ENCODE data around the gene INTS11. TPM values are rescaled to one million over a fixed set of nuclear protein-coding genes. Genes with fewer than 3 reads are reported as not detected.

Gene INTS11
- total and polyA plus RNA-seq, 9 of the 15 experiments (the other 6 are each of a cell fraction or from before 2014, with no cell fraction given), result 3.6 to 183 (median 110) TPM

DNA sequence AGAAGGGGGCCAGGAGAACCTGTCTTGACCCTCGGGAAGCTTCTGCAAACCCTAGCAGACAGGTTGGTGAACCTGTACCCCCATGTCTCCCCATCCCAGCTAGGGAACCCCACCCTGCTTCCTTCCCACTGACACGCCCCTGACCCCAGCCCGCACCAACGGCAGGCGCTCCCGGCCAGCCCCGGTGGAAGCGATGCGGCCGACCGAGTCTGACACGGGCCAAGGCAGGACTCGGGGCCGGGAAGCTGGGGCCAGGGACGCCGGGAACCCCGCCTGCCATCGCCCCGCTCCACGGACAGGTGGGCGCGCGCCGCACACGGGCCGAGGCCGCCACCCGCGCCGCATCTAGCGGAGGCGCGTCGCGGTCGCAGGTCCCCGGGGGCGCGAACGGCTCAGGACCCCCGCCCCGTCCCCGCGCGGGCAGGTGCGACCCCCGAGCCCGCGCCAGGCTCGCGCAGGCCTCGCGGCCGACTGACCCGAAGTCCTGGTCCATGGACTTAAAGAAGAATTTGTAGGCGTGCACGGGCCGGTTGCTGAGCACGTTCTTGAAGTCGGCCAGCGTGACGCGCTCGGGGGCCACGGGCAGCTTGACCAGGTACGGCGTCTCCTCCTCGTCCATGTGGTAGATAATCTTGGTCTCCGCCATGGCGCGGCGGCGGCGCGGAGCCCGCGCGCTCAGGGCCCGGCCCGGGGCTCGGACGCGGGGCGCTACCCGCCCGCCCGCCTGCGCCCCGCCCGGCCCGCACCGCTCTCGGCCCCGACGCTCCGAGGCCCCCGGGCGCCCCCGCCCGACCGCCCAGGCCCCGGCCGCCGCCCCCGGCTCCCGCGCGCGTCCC, 24.2 kb upstream of the INTS11 start (continued):
- TF ChIP-seq, protein P1, sequence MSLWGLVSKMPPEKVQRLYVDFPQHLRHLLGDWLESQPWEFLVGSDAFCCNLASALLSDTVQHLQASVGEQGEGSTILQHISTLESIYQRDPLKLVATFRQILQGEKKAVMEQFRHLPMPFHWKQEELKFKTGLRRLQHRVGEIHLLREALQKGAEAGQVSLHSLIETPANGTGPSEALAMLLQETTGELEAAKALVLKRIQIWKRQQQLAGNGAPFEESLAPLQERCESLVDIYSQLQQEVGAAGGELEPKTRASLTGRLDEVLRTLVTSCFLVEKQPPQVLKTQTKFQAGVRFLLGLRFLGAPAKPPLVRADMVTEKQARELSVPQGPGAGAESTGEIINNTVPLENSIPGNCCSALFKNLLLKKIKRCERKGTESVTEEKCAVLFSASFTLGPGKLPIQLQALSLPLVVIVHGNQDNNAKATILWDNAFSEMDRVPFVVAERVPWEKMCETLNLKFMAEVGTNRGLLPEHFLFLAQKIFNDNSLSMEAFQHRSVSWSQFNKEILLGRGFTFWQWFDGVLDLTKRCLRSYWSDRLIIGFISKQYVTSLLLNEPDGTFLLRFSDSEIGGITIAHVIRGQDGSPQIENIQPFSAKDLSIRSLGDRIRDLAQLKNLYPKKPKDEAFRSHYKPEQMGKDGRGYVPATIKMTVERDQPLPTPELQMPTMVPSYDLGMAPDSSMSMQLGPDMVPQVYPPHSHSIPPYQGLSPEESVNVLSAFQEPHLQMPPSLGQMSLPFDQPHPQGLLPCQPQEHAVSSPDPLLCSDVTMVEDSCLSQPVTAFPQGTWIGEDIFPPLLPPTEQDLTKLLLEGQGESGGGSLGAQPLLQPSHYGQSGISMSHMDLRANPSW (CRISPR knock-in tag; IDR thresholded peaks at IDR 0.05), result 0 out of 2 replicates have a peak, but pooled peaks have one; percentile 31
- TF ChIP-seq HDAC3 (IDR thresholded peaks at IDR 0.05; ENCODE audit: borderline replicate concordance, partially characterized antibody), result no peak
- TF ChIP-seq, protein P2, sequence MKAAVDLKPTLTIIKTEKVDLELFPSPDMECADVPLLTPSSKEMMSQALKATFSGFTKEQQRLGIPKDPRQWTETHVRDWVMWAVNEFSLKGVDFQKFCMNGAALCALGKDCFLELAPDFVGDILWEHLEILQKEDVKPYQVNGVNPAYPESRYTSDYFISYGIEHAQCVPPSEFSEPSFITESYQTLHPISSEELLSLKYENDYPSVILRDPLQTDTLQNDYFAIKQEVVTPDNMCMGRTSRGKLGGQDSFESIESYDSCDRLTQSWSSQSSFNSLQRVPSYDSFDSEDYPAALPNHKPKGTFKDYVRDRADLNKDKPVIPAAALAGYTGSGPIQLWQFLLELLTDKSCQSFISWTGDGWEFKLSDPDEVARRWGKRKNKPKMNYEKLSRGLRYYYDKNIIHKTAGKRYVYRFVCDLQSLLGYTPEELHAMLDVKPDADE (conservative IDR thresholded peaks at IDR 0.05; ENCODE audit: control insufficient read depth, low read depth, low read length), result 0 out of 2 replicates have a peak, but pooled peaks have one; percentile 41
- TF ChIP-seq, protein P3, sequence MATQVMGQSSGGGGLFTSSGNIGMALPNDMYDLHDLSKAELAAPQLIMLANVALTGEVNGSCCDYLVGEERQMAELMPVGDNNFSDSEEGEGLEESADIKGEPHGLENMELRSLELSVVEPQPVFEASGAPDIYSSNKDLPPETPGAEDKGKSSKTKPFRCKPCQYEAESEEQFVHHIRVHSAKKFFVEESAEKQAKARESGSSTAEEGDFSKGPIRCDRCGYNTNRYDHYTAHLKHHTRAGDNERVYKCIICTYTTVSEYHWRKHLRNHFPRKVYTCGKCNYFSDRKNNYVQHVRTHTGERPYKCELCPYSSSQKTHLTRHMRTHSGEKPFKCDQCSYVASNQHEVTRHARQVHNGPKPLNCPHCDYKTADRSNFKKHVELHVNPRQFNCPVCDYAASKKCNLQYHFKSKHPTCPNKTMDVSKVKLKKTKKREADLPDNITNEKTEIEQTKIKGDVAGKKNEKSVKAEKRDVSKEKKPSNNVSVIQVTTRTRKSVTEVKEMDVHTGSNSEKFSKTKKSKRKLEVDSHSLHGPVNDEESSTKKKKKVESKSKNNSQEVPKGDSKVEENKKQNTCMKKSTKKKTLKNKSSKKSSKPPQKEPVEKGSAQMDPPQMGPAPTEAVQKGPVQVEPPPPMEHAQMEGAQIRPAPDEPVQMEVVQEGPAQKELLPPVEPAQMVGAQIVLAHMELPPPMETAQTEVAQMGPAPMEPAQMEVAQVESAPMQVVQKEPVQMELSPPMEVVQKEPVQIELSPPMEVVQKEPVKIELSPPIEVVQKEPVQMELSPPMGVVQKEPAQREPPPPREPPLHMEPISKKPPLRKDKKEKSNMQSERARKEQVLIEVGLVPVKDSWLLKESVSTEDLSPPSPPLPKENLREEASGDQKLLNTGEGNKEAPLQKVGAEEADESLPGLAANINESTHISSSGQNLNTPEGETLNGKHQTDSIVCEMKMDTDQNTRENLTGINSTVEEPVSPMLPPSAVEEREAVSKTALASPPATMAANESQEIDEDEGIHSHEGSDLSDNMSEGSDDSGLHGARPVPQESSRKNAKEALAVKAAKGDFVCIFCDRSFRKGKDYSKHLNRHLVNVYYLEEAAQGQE (IDR thresholded peaks at IDR 0.05; ENCODE audit: borderline replicate concordance), result no peak
- TF ChIP-seq, protein P3 (CRISPR knock-in tag; IDR thresholded peaks at IDR 0.05; ENCODE audit: low read depth), result peak; percentile 50; the same call in 1 of the 2 replicates
- peak; percentile 89; the same call in 1 of the 2 replicates for TF ChIP-seq GATAD2B (IDR thresholded peaks at IDR 0.05; ENCODE audit: borderline replicate concordance)
- TF ChIP-seq YY1 (IDR thresholded peaks at IDR 0.05; ENCODE audit: borderline replicate concordance in 1 of 3, control insufficient read depth in 1 of 3, extremely low read depth in 1 of 3, insufficient read depth in 3 of 3, insufficient read length in 1 of 3, insufficient replicate concordance in 2 of 3, low read depth in 1 of 3, low read length in 2 of 3), result peak in 1 of 3 experiments; percentile 53
- TF ChIP-seq NR2C1 (IDR thresholded peaks at IDR 0.05), result no peak
- peak; percentile 26; the same call in 1 of the 2 replicates for TF ChIP-seq NR2C1 (tag; IDR thresholded peaks at IDR 0.05)
- TF ChIP-seq, protein P4, sequence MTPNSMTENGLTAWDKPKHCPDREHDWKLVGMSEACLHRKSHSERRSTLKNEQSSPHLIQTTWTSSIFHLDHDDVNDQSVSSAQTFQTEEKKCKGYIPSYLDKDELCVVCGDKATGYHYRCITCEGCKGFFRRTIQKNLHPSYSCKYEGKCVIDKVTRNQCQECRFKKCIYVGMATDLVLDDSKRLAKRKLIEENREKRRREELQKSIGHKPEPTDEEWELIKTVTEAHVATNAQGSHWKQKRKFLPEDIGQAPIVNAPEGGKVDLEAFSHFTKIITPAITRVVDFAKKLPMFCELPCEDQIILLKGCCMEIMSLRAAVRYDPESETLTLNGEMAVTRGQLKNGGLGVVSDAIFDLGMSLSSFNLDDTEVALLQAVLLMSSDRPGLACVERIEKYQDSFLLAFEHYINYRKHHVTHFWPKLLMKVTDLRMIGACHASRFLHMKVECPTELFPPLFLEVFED (CRISPR knock-in tag; conservative IDR thresholded peaks at IDR 0.05), result no peak
- TF ChIP-seq MTA3 (IDR thresholded peaks at IDR 0.05; ENCODE audit: borderline replicate concordance), result no peak

Measured in K562 (cell line).